NT2/D1 (cell line): Measurements from ENCODE around the gene FTCD.
"Not testable (repeated sequence)": the region's sequence is repeated elsewhere in the genome, so short reads cannot be mapped to it uniquely, and the experiment has no call there.

Source experiments
- DNase-seq: peaks from one replicate; pipeline ENCODE4 v3.0.0-alpha.2; 2011; ENCODE audit warnings: low read depth, low spot score
- H3K27me3 ChIP-seq: 2 replicates; pipeline ENCODE4 v1.6.0; 2011; ENCODE audit warnings: mild to moderate bottlenecking; ENCODE audit not compliant: insufficient read length, insufficient read depth
- H3K36me3 ChIP-seq: 2 replicates; pipeline ENCODE4 v1.6.1; 2011; ENCODE audit warnings: mild to moderate bottlenecking, low read length, mixed read lengths; ENCODE audit not compliant: insufficient read depth, insufficient read length
- H3K4me1 ChIP-seq: 2 replicates; pipeline ENCODE4 v1.5.1; 2011; ENCODE audit not compliant: insufficient read depth, insufficient read length
- H3K4me3 ChIP-seq: 2 replicates; pipeline ENCODE4 v1.5.1; 2011; ENCODE audit warnings: low read depth; ENCODE audit not compliant: insufficient read length
- H3K9ac ChIP-seq: 2 replicates; pipeline ENCODE4 v1.6.0; 2011; ENCODE audit warnings: low read depth; ENCODE audit not compliant: insufficient read length
- H3K9me3 ChIP-seq: 2 replicates; pipeline ENCODE4 v1.5.1; 2011; ENCODE audit warnings: mild to moderate bottlenecking, low read length; ENCODE audit not compliant: insufficient read depth
- SUZ12 ChIP-seq: IDR thresholded peaks from 2 replicates; pipeline ENCODE4 v1.6.1; 2011; ENCODE audit not compliant: insufficient read length, insufficient read depth; ENCODE audit errors: extremely low read depth
- YY1 ChIP-seq: IDR thresholded peaks from 2 replicates; pipeline ENCODE4 v1.6.1; 2011; ENCODE audit not compliant: insufficient read length, insufficient read depth
- ZNF274 ChIP-seq: IDR thresholded peaks from 2 replicates; pipeline ENCODE4 v1.6.1; 2011; ENCODE audit warnings: mild to moderate bottlenecking, low read depth, low read length

The FTCD gene

DNA sequence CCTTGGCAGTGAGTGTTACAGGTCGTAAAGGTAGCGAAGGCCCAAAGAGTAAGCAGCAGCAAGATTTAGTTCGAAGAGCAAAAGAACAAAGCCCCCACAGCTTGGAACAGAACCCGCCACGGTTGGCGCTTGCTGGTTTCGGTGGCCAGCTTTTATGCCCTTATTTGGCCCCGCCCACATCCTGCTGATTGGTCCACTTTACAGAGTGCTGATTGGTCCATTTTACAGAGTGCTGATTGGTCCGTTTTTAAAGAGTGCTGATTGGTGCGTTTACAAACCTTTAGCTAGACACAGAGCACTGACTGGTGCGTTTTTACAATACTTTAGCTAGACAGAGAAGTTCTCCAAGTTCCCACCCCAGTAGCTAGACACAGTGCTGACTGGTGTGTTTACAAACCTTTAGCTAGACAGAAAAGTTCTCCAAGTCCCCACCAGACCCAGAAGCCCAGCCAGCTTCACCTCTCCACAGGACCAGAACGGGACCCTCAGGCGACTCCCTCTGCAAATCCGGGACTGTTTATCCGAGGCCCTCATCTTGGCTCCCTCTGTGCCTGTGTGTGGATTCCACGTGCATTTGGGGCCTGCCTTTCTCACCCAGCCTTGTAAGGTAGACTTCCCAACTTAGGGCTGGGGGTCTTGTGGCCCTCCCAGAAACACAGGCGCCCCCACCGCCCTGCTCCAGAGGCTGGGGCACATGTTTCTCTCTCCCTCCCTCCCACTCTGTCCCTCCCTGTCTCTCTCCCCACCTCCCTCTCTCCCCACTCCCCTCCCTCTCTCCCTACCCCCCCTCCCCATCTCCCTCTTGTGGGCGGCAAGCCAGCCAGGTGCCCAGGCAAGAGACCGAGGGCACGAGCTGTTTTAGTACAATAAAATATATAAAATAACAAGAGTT lies 12.6 kb downstream of the FTCD start:
- peaks cover 11% of the 10 kb centered on the region for H3K4me1 ChIP-seq
- no peak overlapping the region for H3K9ac ChIP-seq
- peaks cover 10% of the 10 kb centered on the region for H3K36me3 ChIP-seq
- peaks cover 8% of the 10 kb centered on the region; the same call in 1 of the 2 replicates for H3K9me3 ChIP-seq
- no peaks in the 10 kb centered on the region for H3K27me3 ChIP-seq
- DNase-seq: no peak
- no peak overlapping the region for H3K4me3 ChIP-seq
- TF ChIP-seq ZNF274 (no peak), YY1 (no peak), SUZ12 (no peak)

DNA sequence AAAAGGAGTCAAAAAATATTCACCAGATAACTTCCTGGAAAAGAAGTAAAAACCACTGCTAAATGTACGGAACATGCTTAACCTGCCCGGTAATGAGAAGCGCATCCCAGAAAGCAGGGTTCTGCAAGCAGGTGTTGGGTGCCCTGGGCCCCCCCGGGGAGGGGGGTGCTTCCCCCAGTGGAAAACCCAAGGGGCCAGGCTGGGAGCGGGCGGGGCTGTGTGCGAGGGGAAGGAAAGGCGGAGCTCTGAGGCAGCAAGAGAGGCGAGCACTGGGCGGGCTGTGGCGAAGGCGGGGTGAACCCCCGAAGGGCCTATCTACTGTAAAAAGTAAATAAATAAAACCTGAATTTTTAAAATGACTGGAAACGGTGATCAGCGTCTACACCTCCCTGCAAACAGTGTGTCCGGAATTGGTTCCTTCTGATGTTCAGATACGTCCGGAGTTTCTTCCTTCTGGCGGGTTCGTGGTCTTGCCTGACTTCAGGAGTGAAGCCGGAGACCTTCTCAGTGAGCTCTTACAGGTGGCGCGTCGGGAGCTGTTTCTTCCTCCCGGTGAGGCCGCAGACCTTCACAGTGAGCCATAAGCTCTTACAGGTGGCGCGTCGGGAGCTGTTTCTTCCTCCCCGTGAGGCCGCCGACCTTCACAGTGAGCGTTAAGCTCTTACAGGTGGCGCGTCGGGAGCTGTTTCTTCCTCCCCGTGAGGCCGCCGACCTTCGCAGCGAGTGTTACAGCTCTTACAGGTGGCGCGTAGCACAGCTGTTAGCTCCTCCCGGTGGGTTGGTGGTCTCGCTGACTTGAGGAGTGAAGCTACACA lies 13.4 kb downstream of the FTCD start:
- H3K4me1 ChIP-seq: peaks cover 15% of the 10 kb centered on the region
- no peaks in the 10 kb centered on the region for H3K27me3 ChIP-seq
- H3K9me3 ChIP-seq: peaks cover 8% of the 10 kb centered on the region; the same call in 1 of the 2 replicates
- TF ChIP-seq SUZ12: no peak
- no peak for TF ChIP-seq YY1
- no peak for TF ChIP-seq ZNF274
- H3K4me3 ChIP-seq: no peak overlapping the region
- no peak for DNase-seq
- H3K36me3 ChIP-seq: peaks cover 10% of the 10 kb centered on the region
- no peak overlapping the region for H3K9ac ChIP-seq

DNA sequence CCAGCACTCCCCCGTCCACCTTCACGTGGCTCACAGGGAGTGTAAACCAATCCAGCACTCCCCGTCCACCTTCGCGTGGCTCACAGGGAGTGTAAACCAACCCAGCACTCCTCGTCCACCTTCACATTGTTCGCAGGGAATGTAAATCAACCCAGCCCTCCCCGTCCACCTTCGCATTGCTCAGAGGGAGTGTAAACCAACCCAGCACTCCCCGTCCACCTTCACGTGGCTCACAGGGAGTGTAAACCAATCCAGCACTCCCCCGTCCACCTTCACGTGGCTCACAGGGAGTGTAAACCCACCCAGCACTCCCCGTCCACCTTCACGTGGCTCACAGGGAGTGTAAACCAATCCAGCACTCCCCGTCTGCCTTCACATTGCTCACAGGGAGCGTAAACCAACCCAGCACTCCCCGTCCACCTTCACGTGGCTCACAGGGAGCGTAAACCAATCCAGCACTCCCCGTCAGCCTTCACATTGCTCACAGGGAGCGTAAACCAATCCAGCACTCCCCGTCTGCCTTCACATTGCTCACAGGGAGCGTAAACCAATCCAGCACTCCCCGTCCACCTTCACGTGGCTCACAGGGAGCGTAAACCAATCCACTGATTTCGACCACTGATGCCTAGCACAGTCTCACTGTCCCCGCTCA lies 14.9 kb downstream of the FTCD start:
- not testable (repeated sequence) for H3K4me3 ChIP-seq, H3K9ac ChIP-seq, DNase-seq

GRCh38 chr21:46139686-46140085 lies 15.7 kb downstream of the FTCD start:
- DNase-seq: no peak
- Histone ChIP-seq H3K9ac (peak overlapping the region; percentile 6), H3K9me3 (peaks cover 8% of the 10 kb centered on the region; the same call in 1 of the 2 replicates), H3K4me3 (no peak overlapping the region), H3K36me3 (peaks cover 10% of the 10 kb centered on the region), H3K27me3 (no peaks in the 10 kb centered on the region), H3K4me1 (peaks cover 18% of the 10 kb centered on the region)
- TF ChIP-seq YY1: no peak
- no peak for TF ChIP-seq ZNF274
- TF ChIP-seq SUZ12: no peak

More for the DNA sequence above, 14.9 kb downstream of the FTCD start:
- not testable (repeated sequence) for H3K9me3 ChIP-seq, H3K27me3 ChIP-seq, H3K36me3 ChIP-seq
- H3K4me1 ChIP-seq: peaks cover 18% of the 10 kb centered on the region

GRCh38 chr21:46138383-46138970 lies 16.9 kb downstream of the FTCD start:
- peaks cover 16% of the 10 kb centered on the region for H3K4me1 ChIP-seq
- peak overlapping the region; percentile 22 for H3K9ac ChIP-seq
- H3K27me3 ChIP-seq: no peaks in the 10 kb centered on the region
- H3K9me3 ChIP-seq: peaks cover 8% of the 10 kb centered on the region; the same call in 1 of the 2 replicates
- DNase-seq: no peak
- TF ChIP-seq ZNF274 (no peak), YY1 (no peak), SUZ12 (no peak)
- H3K4me3 ChIP-seq: no peak overlapping the region
- H3K36me3 ChIP-seq: peaks cover 10% of the 10 kb centered on the region

DNA sequence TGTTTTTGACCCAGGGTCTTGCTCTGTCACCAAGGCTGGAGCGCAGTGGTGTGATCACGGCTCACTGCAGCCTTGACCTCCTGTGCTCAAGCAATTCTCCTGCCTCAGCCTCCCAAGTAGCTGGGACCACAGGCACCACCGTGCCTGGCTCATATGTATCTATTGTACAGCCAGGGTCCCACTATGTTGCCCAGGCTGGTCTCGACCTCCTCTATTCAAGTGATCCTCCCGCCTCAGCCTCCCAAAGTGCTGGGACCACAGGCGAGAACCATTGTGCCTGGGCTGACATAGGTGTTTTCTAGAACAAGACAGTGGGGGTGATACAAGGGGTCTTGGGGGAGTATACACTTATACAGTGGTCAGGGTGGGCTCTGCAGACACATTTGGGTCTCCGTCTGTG lies 17.5 kb downstream of the FTCD start:
- peaks cover 8% of the 10 kb centered on the region; the same call in 1 of the 2 replicates for H3K9me3 ChIP-seq
- DNase-seq: no peak
- peaks cover 10% of the 10 kb centered on the region for H3K36me3 ChIP-seq
- no peak overlapping the region for H3K9ac ChIP-seq
- no peak overlapping the region for H3K4me3 ChIP-seq
- peaks cover 16% of the 10 kb centered on the region for H3K4me1 ChIP-seq
- H3K27me3 ChIP-seq: no peaks in the 10 kb centered on the region
- TF ChIP-seq ZNF274 (no peak), YY1 (no peak), SUZ12 (no peak)
